ENCODE results near the gene CYP4A22.
"Not testable (repeated sequence)": the region's sequence is repeated elsewhere in the genome, so short reads cannot be mapped to it uniquely, and the experiment has no call there.

GRCh38 chr1:47193496-47193895 lies 56.3 kb downstream of the CYP4A22 start:
- not testable (repeated sequence) for TF ChIP-seq CTCF, POLR2A, POLR2AphosphoS5 (IDR thresholded peaks at IDR 0.05)
